SK-N-SH (cell line): ENCODE results near the gene LDAF1. TPM values are rescaled to one million over a fixed set of nuclear protein-coding genes. Genes with fewer than 3 reads are reported as not detected.
"Not testable (repeated sequence)": the region's sequence is repeated elsewhere in the genome, so short reads cannot be mapped to it uniquely, and the experiment has no call there.

Experiments used
- CTCF ChIA-PET: fragments of 300-600, 350-600 bp; formaldehyde crosslinking; extraction: SDS; loops from one replicate; lab custom pipeline; 2021; lab: Yijun Ruan, JAX
- POLR2A ChIA-PET: fragments of 350-600 bp; sonication (Branson Sonifier 250); formaldehyde crosslinking; extraction: SDS; loops from one replicate; lab custom pipeline; 2020; ENCODE audit warnings: antibody characterized with exemption, inconsistent platforms; lab: Yijun Ruan, JAX
- DNase-seq: peaks from one replicate; pipeline ENCODE4 v3.0.0; 2012
- H2AFZ ChIP-seq: fragments of 200-600 bp; sonication (generic); 2 replicates; pipeline ENCODE4 v1.8.1; 2016; ENCODE audit warnings: antibody characterized with exemption, mild to moderate bottlenecking, low read depth
- H3F3A ChIP-seq: fragments of 200-600 bp; sonication (generic); replicated peaks from 2 replicates; pipeline ENCODE3; 2016; ENCODE audit warnings: antibody characterized with exemption, mild to moderate bottlenecking; ENCODE audit not compliant: insufficient read depth
- H3K27ac ChIP-seq, 2 experiments: fragments of 200-500 bp in 1 of 2; fragments of 200-600 bp in 1 of 2; sonication (Bioruptor generic) in 1 of 2; sonication (generic), shearing (Covaris generic) in 1 of 2; 2 replicates each; pipeline versions ENCODE4 v1.5.1 to v1.6.1; 2014 to 2016; ENCODE audit warnings: low read depth in 2 of 2, inconsistent platforms in 1 of 2, low read length in 1 of 2, mild to moderate bottlenecking in 1 of 2, mixed read lengths in 1 of 2
- H3K27me3 ChIP-seq: fragments of 200-600 bp; sonication (generic), shearing (Covaris generic); 2 replicates; pipeline ENCODE4 v1.6.1; 2016; ENCODE audit warnings: mixed run types; ENCODE audit not compliant: insufficient read depth
- H3K36me3 ChIP-seq, 2 experiments: fragments of 200-500 bp in 1 of 2; fragments of 200-600 bp in 1 of 2; sonication (Bioruptor generic) in 1 of 2; sonication (generic) in 1 of 2; replicated peaks in 1 of 2; 2 replicates each; pipeline versions ENCODE3 to v1.5.1; 2014 to 2016; ENCODE audit warnings: low read length in 1 of 2, mild to moderate bottlenecking in 1 of 2; ENCODE audit not compliant: insufficient read depth in 2 of 2, control insufficient read depth in 1 of 2
- H3K4me1 ChIP-seq, 2 experiments: fragments of 200-500 bp in 1 of 2; fragments of 200-600 bp in 1 of 2; sonication (Bioruptor generic) in 1 of 2; sonication (generic), shearing (Covaris generic) in 1 of 2; 2 replicates each; pipeline versions ENCODE4 v1.5.1 to v1.6.1; 2014 to 2016; ENCODE audit warnings: low read depth in 1 of 2, low read length in 1 of 2, mixed run types in 1 of 2; ENCODE audit not compliant: insufficient read depth in 2 of 2, control insufficient read depth in 1 of 2
- H3K4me2 ChIP-seq: fragments of 200-600 bp; sonication (generic), shearing (Covaris generic); 2 replicates; pipeline ENCODE4 v1.6.1; 2017; ENCODE audit warnings: mixed run types
- H3K4me3 ChIP-seq, 2 experiments: fragments of 200-500 bp in 1 of 2; fragments of 200-600 bp in 1 of 2; sonication (Bioruptor generic) in 1 of 2; sonication (generic), shearing (Covaris generic) in 1 of 2; 2 replicates each; pipeline versions ENCODE4 v1.5.1 to v1.8.1; 2014 to 2016; ENCODE audit warnings: low read depth in 2 of 2, inconsistent platforms in 1 of 2, low read length in 1 of 2, mild to moderate bottlenecking in 1 of 2, mixed read lengths in 1 of 2, moderate library complexity in 1 of 2
- H3K79me2 ChIP-seq: fragments of 200-600 bp; sonication (generic); 2 replicates; pipeline ENCODE4 v1.8.1; 2017; ENCODE audit warnings: mild to moderate bottlenecking; ENCODE audit not compliant: insufficient read depth
- H3K9ac ChIP-seq: fragments of 200-600 bp; sonication (generic); 2 replicates; pipeline ENCODE4 v1.6.1; 2017; ENCODE audit warnings: mixed run types
- H3K9me2 ChIP-seq: fragments of 200-600 bp; sonication (generic); 2 replicates; pipeline ENCODE4 v1.6.1; 2017; ENCODE audit warnings: mixed run types
- H3K9me3 ChIP-seq: fragments of 200-600 bp; sonication (generic); 2 replicates; pipeline ENCODE4 v1.6.1; 2017; ENCODE audit warnings: mixed run types, mild to moderate bottlenecking, moderate library complexity
- H4K20me1 ChIP-seq: fragments of 200-600 bp; sonication (generic); 2 replicates; pipeline ENCODE4 v1.6.1; 2017; ENCODE audit warnings: mild to moderate bottlenecking, mixed run types; ENCODE audit not compliant: insufficient read depth
- ELF1 ChIP-seq: IDR thresholded peaks from 2 replicates; pipeline ENCODE4 v1.4.0; 2012
- GATA2 ChIP-seq: sonication (generic); formaldehyde crosslinking; IDR thresholded peaks from 2 replicates; pipeline ENCODE4 v1.5.0; 2020; ENCODE audit warnings: mild to moderate bottlenecking, missing genetic modification reagents
- MXI1 ChIP-seq: IDR thresholded peaks from 2 replicates; pipeline ENCODE4 v1.6.1; 2012; ENCODE audit warnings: mild to moderate bottlenecking, low read depth, low read length, improper control_type of control experiment
- NFIC ChIP-seq: IDR thresholded peaks from 2 replicates; pipeline ENCODE4 v1.4.0; 2012; ENCODE audit warnings: borderline replicate concordance
- NRF1 ChIP-seq: IDR thresholded peaks from 2 replicates; pipeline ENCODE4 v1.6.1; 2012; ENCODE audit warnings: low read depth, mild to moderate bottlenecking, low read length
- POLR2AphosphoS5 ChIP-seq: IDR thresholded peaks from 2 replicates; pipeline ENCODE4 v1.6.1; 2012; ENCODE audit warnings: low read depth, low read length
- SIN3A ChIP-seq: IDR thresholded peaks from 2 replicates; pipeline ENCODE4 v1.6.1; 2012; ENCODE audit warnings: low read depth, mild to moderate bottlenecking, low read length, moderate library complexity, borderline replicate concordance
- SMC3 ChIP-seq: IDR thresholded peaks from 2 replicates; pipeline ENCODE4 v1.6.1; 2012; ENCODE audit warnings: low read depth, low read length, improper control_type of control experiment
- TAF1 ChIP-seq: IDR thresholded peaks from 2 replicates; pipeline ENCODE4 v1.6.1; 2012; ENCODE audit warnings: low read depth, mild to moderate bottlenecking, low read length, moderate library complexity, borderline replicate concordance
- WGBS: methylation state at CpG from one replicate; pipeline ENCODE4 v1.1.6; 2017; ENCODE audit warnings: low lambda C conversion rate; 5-methylcytosine and 5-hydroxymethylcytosine counted together
- polyA plus RNA-seq, 3 experiments: library from polyadenylated mRNA; depleted of rRNA; stranded (reverse); fragments of >200 nt; gene quantifications; 2 replicates each; pipeline ENCODE4 v1.2.3, GENCODE V29; 2012
- TF ChIP-seq, protein P1 (sequence below): IDR thresholded peaks from 2 replicates; pipeline ENCODE4 v1.4.0; 2012; ENCODE audit warnings: low read depth

The LDAF1 gene
- 10.0 and 12.8 TPM in 2 replicates for polyA plus RNA-seq (2012; rRNA removed)
- 9.9 and 14.0 TPM in 2 replicates for polyA plus RNA-seq (2012; cell fraction: cytosol; rRNA removed)
- polyA plus RNA-seq (2012; cell fraction: nucleus; rRNA removed), result 3.7 and 3.8 TPM in 2 replicates

DNA sequence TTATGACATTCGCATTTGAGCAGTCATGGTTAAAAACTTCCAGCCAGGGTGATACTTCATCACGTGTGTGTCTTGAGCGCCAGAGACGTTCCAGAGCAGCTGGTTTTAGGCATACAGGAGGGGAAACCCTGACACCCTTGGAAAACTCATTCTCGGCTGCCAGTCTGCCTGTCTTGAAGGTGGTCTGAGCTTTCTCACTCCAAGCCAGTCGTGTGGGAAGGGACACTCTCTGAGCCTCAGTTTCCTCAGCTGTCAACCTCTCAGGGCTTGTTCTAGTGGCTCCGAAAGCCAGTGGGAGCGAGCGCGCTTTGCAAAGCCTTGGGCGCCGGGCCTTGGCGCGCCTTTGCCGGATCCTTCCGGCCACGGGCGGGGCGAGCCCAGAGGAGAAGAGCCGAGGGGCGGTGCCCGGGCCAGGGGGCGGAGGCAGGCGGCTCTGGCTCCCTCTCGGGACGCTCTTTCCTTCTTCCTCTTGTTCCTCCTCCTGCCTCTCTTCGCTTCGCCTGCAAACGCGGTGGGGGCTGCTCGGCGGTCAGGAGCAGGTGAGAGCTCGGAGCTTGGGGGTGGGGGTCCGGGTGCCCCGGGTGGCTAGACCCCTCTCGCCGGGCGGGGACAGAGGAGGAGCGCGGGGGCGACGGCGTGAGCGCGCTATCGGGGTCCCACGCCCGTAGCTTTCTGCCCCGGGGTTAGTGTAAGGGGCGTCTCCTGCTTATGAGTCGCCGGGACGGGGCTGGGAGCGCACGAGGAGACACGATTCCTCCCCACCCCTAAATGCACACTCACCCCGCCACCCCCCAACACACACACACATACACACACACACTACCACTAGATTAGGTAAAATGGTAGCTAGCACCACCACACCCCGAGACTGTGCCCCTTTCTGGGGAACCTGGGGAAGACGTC lies at the start of gene LDAF1:
LDAF1 (plus strand) TSS at position 467 of the 903 bp plus-strand sequence. CDS start 2,509 bp downstream, outside the sequence.
- peaks cover 8% of the 10 kb centered on the region for H3F3A ChIP-seq
- H2AFZ ChIP-seq, result peak within 1 kb of the TSS; percentile 94
- no peaks in the 10 kb centered on the region for H3K27me3 ChIP-seq
- H3K27ac ChIP-seq, result no peak within 1 kb of the TSS
- WGBS, result 6% methylated on average over 29 of the region's 59 CpGs
- no peaks in the 10 kb centered on the region for H3K9me3 ChIP-seq
- no peak for TF ChIP-seq SIN3A
- 0 out of 2 replicates have a peak, but pooled peaks have one; percentile 32 for TF ChIP-seq MXI1
- TF ChIP-seq TAF1, result peak; percentile 54; the same call in 1 of the 2 replicates
- no peak for TF ChIP-seq SMC3
- TF ChIP-seq POLR2AphosphoS5, result 0 out of 2 replicates have a peak, but pooled peaks have one; percentile 42
- TF ChIP-seq NFIC, result no peak
- TF ChIP-seq GATA2, result no peak
- TF ChIP-seq NRF1, result no peak
- TF ChIP-seq, protein P1, sequence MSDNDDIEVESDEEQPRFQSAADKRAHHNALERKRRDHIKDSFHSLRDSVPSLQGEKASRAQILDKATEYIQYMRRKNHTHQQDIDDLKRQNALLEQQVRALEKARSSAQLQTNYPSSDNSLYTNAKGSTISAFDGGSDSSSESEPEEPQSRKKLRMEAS, result peak; percentile 52; the same call in 1 of the 2 replicates
- TF ChIP-seq ELF1, result peak; percentile 45; the same call in 1 of the 2 replicates
- peaks cover 0 to 5% of the 10 kb centered on the region in 2 experiments for H3K36me3 ChIP-seq
- no peaks in the 10 kb centered on the region for H4K20me1 ChIP-seq
- ChIA-PET POLR2A (no interaction called here), CTCF (interaction anchor here (1.0 to 7.7 kb wide), 10 partner anchors 14 to 1481 kb away, joined by 3 to 84 read pairs (median 10); partner anchors contain the start of gene CRYM)
- H3K9ac ChIP-seq, result peak within 1 kb of the TSS; percentile 83
- peaks cover 6 to 11% of the 10 kb centered on the region in 2 experiments; a peak in 3 of 4 replicates for H3K4me1 ChIP-seq
- H3K79me2 ChIP-seq, result no peaks in the 10 kb centered on the region
- H3K4me2 ChIP-seq, result peak within 1 kb of the TSS; percentile 85
- no peaks in the 10 kb centered on the region for H3K9me2 ChIP-seq
- peak within 1 kb of the TSS; percentile 80 to 84 for H3K4me3 ChIP-seq
- DNase-seq, result peak; percentile 90

GRCh38 chr16:21115551-21115950 lies 42.9 kb upstream of the LDAF1 start:
- H3K9me3 ChIP-seq, H3K4me3 ChIP-seq, H3K27ac ChIP-seq, H2AFZ ChIP-seq, H3K4me1 ChIP-seq, H3K4me2 ChIP-seq, H3K79me2 ChIP-seq, H3K36me3 ChIP-seq, H3K9ac ChIP-seq, H3K27me3 ChIP-seq, H3K9me2 ChIP-seq, CTCF ChIA-PET, H3F3A ChIP-seq, H4K20me1 ChIP-seq, POLR2A ChIA-PET, DNase-seq: not testable (repeated sequence)
- WGBS, result 70% methylated on average over 4 of the region's 4 CpGs
